ENCODE measurements around the gene CFAP100.

Gene CFAP100

DNA sequence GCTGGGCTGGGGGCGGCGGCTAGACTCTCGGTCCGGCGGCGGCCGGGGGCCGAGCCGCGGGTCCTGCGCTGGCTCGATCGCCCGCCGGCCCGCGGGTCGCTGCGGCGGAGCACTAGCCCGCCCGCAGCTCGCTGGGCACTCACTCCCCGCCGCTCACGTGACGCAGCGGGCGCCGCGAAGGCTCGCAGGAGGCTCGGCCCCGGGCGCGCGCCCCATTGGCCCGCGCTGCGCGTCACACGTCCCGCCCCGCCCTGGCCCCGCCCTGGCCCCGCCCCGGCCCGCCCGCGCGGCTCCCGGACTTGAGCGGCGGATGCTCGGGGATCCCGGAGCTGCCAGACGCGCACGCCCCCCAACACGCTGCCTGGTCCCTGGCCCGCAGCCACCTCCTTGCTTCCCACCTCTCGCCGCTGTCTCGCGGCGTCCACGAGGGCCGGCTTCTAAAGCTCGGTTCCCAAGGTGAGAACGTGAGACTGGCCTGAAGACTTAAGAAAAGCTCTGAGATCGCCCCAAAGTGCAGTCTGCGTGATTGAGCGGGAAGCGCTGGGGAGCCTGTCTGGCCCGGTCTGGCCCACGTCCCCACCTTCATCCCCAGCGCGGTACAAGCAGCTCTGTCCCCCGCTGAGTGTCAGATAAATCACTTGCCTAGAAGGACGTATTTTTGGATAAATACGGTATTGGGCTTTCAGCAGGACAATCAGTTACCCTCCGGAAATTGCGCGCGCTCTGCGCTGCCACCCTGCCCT lies 37.2 kb upstream of the CFAP100 start, which contains the start of gene KLF15:
TSS of gene KLF15 (minus strand) at position 114 of the 743 bp plus-strand sequence. CDS start 4,486 bp downstream, outside the sequence.
- DNase-seq, result peak; percentile 91

- peak; percentile 13 for DNase-seq
These were observed 36.5 kb upstream of the CFAP100 start for GRCh38 chr3:126358038-126358815.

- no peak for DNase-seq
These were observed 35.9 kb upstream of the CFAP100 start for GRCh38 chr3:126358816-126359181.

DNA sequence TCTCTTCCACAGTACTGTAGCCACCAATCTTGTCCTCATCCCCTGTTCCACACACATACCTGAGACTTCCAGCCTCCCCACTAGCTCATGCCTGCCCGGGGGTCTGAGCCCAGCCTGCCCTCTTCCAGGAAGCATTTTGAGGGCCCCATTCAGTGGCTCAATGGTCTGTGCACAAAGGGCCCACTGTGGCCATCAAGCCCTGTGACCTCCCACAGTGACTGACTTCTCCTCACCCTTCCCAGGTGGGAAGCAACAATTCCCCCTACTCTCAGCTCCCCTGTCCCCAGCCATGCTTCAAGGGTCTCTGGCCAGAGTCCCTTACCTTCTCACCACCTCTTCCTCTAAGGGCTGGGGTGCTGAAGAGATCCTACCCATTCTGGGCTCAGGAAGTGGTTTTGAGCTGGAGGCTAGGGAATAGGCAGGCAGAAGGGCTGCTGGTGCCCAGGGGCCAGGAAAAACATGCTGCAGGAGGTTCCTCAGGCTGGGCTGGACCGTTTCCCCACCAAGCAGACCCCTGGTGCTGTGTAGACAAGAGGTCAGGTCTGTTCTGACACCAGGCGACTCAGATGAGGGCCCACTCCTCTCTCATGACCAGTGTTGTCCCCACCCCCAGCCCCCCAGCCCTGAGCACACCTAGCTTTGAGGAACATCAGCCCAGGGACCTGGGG lies 34.5 kb upstream of the CFAP100 start:
- no peak for DNase-seq

- no peak for DNase-seq
These were observed 34.0 kb upstream of the CFAP100 start for GRCh38 chr3:126360714-126361060.

- DNase-seq, result no peak
These were observed 33.5 kb upstream of the CFAP100 start for GRCh38 chr3:126361211-126361610.

DNA sequence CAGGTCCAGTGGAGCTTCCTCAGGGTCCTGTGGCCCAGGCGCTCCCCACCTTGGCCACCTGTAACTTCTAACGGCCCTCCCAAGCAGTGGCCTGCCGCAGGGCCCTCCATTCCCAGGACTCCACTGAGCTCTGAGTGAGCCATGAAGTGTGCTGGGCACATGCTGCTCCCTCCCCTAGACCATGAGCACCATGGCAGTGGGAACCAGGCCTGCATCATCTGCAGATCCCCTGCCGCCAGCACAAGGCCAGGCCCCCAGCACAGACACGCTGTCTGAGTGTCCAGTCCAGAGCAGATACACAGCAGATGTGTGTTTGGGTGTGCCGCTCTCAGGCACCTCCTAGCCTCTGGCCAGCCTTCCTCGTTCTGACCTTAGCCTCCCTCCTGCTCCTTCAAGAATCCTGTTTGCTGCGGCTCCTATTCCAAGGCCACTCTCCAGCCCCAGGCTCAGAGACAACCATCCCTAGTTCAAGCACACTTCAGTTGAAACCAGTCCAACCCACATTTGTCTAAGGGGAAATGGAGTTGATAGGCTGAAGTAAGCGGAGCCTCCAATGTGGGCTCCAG lies 30.5 kb upstream of the CFAP100 start:
- DNase-seq, result no peak

DNA sequence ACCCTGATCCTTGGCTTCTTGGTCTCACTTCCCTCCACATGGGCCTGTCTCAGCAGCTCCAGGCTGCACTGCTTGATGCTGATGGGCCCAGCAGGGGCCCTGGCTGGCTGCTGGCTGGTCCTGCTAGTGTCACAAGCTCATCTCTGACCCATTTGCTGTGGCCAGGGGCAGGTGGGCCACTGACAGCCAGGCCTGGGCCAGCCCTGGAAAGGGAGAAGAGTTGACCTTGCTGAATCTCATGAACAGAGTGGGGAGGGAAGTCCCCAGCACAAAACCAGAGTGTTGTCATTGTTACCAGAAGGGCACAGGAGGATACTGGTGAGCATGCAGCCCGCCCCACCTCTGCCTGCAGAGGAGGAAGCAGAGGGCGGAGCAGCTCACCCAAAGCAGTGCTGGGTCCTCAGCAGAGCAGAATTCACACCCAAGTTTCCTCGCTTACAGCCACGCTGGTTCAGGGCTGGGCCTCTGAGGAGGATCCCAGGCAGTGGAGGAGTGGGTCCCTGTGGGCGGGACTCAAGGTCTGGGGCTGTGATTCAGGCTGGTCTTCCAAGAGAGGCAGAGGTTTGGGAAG lies 29.9 kb upstream of the CFAP100 start:
- no peak for DNase-seq

GRCh38 chr3:126365351-126366277 lies 29.1 kb upstream of the CFAP100 start:
- DNase-seq, result no peak

DNA sequence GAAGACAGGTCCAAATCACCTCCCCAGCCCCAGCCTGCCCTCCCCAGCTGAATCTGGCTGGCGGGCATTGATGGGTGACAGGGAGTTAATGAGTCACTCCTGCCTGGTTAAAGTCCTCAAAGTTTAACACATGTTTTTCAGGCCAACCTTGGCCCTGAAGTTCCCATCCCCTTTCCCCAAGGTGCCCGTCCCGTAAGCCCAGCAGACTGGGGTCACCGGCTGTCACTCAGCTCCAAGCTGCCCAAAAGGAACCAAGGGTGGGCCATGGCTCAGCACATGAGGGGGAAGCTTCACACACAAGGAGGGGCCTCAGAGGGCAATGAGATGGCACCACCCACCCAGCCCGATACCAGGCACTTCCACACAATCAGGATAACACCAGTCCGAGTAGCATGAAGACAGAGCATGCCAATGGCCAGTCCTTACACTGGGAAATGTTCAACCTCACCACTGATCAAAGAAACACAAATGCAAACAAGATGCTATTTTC lies 27.3 kb upstream of the CFAP100 start:
- no peak for DNase-seq

- DNase-seq, result no peak
These were observed 25.2 kb upstream of the CFAP100 start for GRCh38 chr3:126369490-126369889.

DNA sequence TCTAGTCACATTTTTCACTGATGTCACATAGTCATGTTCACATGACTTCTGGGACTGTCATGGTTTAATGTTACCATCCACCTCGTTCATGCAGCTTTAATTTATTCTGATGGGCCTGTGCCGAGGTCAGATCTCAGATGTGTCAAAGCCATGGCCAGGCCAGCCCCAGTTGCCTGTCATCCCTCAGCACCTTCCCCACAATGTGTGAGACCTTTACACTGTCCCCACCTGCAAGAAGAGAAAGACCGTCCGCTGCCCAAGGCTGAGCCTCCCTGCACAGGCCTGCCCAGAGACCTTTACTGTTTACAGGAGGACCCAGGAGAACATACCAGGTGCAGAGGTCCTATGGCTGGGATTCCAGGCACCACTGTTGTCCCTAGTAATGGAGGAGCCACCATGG lies 24.7 kb upstream of the CFAP100 start:
- no peak for DNase-seq

- no peak for DNase-seq
These were observed 24.1 kb upstream of the CFAP100 start for GRCh38 chr3:126370606-126371005.

DNA sequence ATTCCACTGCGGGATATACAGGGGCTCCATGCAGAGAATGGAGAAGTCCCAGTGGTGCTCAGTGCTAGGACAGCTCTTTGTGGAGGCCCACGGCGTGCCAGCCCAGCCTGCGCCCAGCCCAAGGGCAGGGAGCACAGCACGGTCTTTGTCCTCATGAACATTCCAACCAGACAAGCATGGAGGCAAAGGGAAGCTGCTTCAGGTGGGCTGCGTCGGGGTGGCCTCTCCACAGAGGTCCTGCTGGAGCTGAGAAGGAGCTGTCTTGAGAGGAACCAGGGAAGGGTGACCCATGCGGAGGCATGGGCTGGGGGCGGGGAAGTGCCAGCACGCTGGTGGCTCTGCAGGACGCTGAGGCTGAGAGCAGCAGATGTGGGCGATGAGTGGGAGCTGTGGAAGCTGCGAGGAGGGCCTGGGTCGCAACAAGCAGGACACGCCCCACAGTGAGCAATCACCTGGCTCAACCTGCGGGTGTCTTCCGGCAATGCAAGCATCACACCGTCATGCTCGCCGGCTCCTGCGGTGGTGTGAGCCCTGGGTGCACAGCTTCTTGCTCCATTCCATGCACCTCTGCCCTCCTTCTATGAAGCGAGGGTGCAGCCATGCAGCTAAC lies 23.5 kb upstream of the CFAP100 start:
- DNase-seq, result no peak

DNA sequence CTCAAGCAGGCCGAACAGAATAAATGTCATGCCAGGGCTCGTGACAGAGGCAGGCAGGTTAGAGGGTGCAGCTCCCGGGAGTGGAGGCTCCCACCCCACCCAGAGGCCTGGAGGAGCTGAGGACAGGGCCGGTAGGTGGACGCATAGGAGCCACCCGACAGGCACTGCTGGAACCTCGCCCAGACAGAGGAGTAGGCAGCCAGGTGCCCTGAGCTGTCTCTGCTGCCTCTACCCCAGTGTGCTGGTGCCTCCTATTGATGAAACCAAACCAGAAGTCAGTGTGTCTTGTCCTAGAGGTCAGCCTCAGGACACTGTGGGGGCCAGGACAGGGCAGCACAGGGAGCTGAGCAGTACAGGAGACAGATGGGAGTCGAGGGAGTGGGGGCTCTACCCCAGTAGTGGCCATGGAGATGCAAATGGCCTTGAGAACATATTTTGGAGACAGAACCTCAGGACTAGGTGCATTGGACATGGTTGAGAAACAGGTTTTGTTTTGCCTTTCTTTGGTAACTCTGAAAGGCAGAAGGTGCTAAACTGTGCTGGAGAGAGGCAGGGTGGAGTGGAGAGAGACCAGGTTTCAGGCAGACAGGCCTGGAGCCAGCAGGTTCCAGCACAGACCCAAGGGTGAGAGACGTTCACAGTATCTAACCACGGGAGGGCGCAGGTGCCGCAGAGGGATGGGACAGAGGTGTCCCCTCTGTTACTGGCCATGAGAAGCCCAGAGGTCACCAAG lies 22.1 kb upstream of the CFAP100 start:
- no peak for DNase-seq

GRCh38 chr3:126373146-126373613 lies 21.5 kb upstream of the CFAP100 start:
- no peak for DNase-seq

GRCh38 chr3:126373682-126374601 lies 20.8 kb upstream of the CFAP100 start:
- no peak for DNase-seq

DNA sequence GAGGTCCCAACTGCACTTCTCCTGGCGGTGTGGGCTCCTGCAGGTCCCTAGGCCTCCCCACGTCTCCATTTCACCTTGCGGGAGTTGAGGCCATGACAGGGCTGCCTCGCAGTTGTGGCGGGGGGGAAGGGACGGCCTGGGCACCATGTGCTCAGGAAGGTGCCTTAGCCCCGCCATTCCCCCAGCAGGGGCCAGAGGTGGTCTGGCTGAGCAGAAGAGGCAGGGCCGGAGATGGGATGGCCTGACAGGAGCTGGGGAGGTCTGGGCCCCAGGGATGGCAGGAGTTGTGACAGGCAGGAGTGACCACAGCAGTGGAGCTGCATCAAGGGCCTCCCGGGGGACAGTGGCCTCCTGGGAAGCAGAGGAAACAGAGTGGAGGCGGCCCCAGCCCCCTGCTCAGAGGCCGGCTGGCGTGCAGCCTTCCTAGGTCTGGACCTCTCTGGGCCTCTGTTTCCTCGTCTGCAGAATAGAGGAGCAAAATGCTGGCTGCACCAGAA lies 18.8 kb upstream of the CFAP100 start:
- no peak for DNase-seq

GRCh38 chr3:126376444-126376843 lies 18.3 kb upstream of the CFAP100 start:
- no peak for DNase-seq
